ENCODE measurements around the gene PRR36.

GRCh38 chr19:7908078-7908699, 34.0 kb upstream of the PRR36 start:
- no peak for TF ChIP-seq GATA3 (IDR thresholded peaks at IDR 0.05; ENCODE audit: low read depth, low read length)
- TF ChIP-seq GATA2 (IDR thresholded peaks at IDR 0.05; ENCODE audit: low read depth, low read length), result no peak
